Endothelial cell (in vitro differentiated cells): Measurements from ENCODE around the gene PRSS56. TPM values are rescaled to one million over a fixed set of nuclear protein-coding genes. Genes with fewer than 3 reads are reported as not detected.

Experiments
- DNase-seq: peaks from one replicate; pipeline ENCODE4 v3.0.0; 2021; ENCODE audit warnings: low spot score
- H3K27ac Mint-ChIP-seq: one replicate; pipeline ENCODE4 v1.8.0; 2021; ENCODE audit warnings: mixed read lengths, inconsistent platforms; ENCODE audit not compliant: unreplicated experiment
- H3K27me3 Mint-ChIP-seq: one replicate; pipeline ENCODE4 v1.8.0; 2021; ENCODE audit warnings: mild to moderate bottlenecking, moderate library complexity, mixed read lengths, inconsistent platforms; ENCODE audit not compliant: unreplicated experiment
- H3K36me3 Mint-ChIP-seq: one replicate; pipeline ENCODE4 v1.8.0; 2021; ENCODE audit warnings: mild to moderate bottlenecking, low read depth, mixed read lengths, inconsistent platforms; ENCODE audit not compliant: unreplicated experiment
- H3K4me1 Mint-ChIP-seq: one replicate; pipeline ENCODE4 v1.8.0; 2021; ENCODE audit warnings: mild to moderate bottlenecking, mixed read lengths, inconsistent platforms; ENCODE audit not compliant: unreplicated experiment
- H3K4me3 Mint-ChIP-seq: one replicate; pipeline ENCODE4 v1.8.0; 2021; ENCODE audit warnings: mild to moderate bottlenecking, mixed read lengths, inconsistent platforms; ENCODE audit not compliant: unreplicated experiment
- H3K9me3 Mint-ChIP-seq: one replicate; pipeline ENCODE4 v1.8.0; 2021; ENCODE audit warnings: mixed read lengths, inconsistent platforms; ENCODE audit not compliant: unreplicated experiment
- total RNA-seq: library from RNA; stranded (reverse); fragmentation: NEBNext Ultra II Directional; extraction: Animal tissue kit (Norgen Biotek cat#: 25700); gene quantifications from one replicate; pipeline ENCODE4 v1.2.1, GENCODE V29; 2021; ENCODE audit not compliant: unreplicated experiment
- TF ChIP-seq, protein P1 (sequence below): fragments of 200-600 bp; sonication (generic); IDR thresholded peaks from one replicate; pipeline ENCODE4 v1.5.0; 2021; ENCODE audit warnings: antibody characterized with exemption; ENCODE audit not compliant: unreplicated experiment

PRSS56 gene
- total RNA-seq, 1 donor from 2014 or later = not detected

DNA sequence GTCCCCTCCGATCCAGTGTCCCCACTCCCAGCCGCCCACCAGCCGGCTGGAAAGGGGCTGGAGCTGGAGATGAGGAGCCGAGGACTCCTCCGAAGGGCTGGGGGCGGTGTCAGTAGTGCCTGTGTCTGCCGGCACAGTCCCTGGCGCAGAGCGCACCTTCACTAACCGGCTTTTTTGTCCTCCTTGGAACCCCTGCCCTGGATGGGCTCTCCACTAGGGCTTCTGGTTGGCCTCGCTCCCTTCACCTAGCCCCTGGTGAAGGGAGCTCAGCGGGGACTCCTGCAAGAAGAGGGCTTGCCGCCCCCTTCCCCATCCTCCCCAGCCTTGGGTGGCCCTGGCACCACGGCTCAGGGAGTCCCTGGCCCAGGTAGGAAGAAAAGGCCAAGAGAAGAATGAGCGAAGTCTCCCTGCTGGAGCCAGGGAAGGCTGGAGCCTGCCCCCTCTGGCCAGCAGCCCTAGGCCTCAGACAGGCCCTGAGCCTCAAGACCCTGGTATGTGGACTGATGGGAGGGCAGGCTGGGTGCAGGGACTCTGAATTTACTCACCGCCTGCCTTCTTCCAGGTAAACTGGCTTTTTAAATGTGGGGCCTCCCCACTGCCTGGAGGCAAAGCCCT is 32.0 kb upstream of the PRSS56 start:
- no peak overlapping the region for H3K27ac Mint-ChIP-seq
- H3K9me3 Mint-ChIP-seq = no peaks in the 10 kb centered on the region
- TF ChIP-seq, protein P1, sequence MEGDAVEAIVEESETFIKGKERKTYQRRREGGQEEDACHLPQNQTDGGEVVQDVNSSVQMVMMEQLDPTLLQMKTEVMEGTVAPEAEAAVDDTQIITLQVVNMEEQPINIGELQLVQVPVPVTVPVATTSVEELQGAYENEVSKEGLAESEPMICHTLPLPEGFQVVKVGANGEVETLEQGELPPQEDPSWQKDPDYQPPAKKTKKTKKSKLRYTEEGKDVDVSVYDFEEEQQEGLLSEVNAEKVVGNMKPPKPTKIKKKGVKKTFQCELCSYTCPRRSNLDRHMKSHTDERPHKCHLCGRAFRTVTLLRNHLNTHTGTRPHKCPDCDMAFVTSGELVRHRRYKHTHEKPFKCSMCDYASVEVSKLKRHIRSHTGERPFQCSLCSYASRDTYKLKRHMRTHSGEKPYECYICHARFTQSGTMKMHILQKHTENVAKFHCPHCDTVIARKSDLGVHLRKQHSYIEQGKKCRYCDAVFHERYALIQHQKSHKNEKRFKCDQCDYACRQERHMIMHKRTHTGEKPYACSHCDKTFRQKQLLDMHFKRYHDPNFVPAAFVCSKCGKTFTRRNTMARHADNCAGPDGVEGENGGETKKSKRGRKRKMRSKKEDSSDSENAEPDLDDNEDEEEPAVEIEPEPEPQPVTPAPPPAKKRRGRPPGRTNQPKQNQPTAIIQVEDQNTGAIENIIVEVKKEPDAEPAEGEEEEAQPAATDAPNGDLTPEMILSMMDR = no peak
- DNase-seq = no peak
- peaks cover 4% of the 10 kb centered on the region for H3K4me1 Mint-ChIP-seq
- H3K27me3 Mint-ChIP-seq = peaks cover 23% of the 10 kb centered on the region
- H3K4me3 Mint-ChIP-seq = no peak overlapping the region
- no peaks in the 10 kb centered on the region for H3K36me3 Mint-ChIP-seq

DNA sequence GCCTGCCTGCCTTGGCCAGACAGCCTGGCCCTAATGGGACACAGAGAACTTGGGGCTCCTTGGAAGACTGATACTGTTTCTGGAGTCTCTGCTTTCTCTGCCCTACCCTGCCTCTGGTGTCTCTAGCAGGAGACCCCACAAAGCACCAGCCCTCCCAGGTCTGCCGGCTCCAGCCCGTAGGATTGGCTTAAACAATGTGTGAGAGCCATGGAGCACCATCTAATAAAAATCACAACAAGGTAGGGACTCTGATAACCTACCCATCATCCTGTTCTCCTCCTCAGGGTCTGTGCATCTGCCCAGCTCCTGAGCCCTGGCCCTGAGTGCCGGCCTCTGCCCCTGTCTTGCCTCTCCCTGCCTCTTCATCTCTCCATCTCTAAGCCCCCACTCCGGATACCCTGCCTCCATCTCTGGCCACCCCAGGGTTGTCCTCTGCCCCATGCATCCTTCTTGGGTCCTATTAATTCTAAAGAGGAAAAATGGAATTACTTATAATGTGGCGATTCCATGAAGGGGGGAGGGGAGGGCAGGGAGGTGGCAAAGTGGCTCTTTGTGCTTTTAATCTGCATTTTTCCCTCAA is 31.4 kb upstream of the PRSS56 start:
- Mint-ChIP-seq H3K36me3 (no peaks in the 10 kb centered on the region), H3K9me3 (no peaks in the 10 kb centered on the region), H3K27me3 (peaks cover 22% of the 10 kb centered on the region), H3K27ac (no peak overlapping the region), H3K4me1 (peaks cover 4% of the 10 kb centered on the region), H3K4me3 (no peak overlapping the region)
- DNase-seq = no peak
- TF ChIP-seq, protein P1 = no peak

DNA sequence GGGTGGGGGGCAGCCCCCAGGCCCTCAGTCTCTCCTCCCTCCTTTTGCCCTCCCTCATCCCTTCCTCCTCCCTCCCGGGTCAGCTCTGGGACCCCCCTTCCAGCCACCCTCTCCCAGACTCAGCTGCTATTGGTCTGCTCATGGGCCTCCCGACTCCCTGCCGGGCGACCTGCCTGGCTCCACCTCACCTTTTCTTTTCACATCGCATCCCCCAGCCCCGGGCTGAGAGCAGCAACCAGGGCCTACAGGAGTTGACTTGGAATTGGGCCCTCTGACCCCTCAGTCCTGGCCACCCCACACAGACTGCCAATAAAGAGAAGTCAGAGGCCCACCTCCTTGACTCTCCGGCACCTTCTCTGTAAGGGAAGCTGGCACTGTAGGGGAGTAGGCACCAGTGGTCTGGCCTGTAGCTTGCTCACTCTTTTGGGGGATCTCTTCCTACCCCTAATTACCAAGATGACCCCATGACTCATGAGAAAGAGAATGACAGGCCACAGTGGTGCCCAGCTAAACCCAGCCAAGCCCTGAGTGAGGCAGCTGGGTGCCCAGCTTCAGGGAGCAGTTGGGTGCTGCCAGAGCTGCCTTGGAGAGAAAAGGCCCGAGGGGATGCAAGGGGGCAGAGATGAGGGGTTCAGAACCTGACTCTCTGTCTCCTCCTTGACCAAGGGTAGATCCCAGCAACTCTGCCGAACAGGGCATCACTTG is 30.5 kb upstream of the PRSS56 start:
- Mint-ChIP-seq H3K9me3 (no peaks in the 10 kb centered on the region), H3K27me3 (peaks cover 20% of the 10 kb centered on the region), H3K4me3 (no peak overlapping the region), H3K4me1 (peaks cover 4% of the 10 kb centered on the region), H3K36me3 (no peaks in the 10 kb centered on the region), H3K27ac (no peak overlapping the region)
- no peak for DNase-seq
- TF ChIP-seq, protein P1 = no peak

DNA sequence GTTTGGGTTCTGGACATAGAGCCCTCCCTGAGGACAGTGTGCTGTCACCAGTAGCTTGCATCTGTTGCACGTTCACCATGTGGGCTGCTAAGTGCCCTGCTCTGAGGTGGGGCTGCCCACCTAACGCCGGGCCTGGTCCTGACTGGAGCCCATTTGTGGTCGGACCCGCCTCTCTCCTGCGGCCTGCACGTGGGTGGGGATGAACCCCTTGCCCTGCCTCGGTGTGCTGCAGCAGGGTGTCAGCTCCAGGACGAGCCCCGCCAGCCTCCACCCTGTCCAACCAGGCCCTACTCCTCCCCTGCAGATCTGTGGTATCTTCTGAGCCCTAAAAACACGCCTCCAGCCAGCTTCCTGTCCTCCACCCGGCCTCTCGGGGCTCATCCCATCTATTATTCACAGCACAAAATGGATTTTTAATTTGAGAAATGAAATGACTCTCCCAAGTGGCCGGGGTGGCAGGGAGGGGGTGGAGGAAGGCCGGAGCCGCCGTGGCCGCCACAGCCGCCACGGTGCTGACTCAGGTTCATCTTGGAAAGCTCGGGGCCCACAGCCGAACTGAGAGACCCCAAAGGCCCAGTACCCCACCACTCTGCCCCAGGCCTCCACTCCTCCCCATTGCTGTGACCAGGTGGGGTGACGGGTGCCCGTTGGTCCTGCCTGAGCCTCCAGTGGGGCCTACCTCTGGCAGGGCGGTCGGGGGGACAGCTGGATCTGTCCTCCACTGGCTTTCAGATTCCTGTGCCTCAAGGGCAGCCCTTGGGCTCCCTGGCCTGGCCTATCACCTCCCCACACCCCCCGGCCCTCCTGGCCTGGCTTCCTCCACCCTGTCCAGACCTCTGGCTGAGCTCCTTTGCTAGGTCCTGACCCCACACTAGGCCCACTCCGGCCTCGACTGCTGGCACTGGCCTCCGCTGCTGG is 29.7 kb upstream of the PRSS56 start:
- Mint-ChIP-seq H3K4me1 (no peaks in the 10 kb centered on the region), H3K4me3 (no peak overlapping the region), H3K36me3 (no peaks in the 10 kb centered on the region), H3K9me3 (no peaks in the 10 kb centered on the region), H3K27me3 (peaks cover 17% of the 10 kb centered on the region), H3K27ac (no peak overlapping the region)
- TF ChIP-seq, protein P1 = no peak
- no peak for DNase-seq
